GM06990 (cell line): Measurements from ENCODE around the gene ATF6.
A peak's percentile ranks its signal among the peaks of the same experiment; 100 is the strongest.

Experiments
- DNase-seq: peaks from one replicate; pipeline ENCODE4 v3.0.0-alpha.2; 2011; ENCODE audit not compliant: insufficient read length; ENCODE audit errors: extremely low read depth
- H3K27me3 ChIP-seq: replicated peaks from 2 replicates; pipeline ENCODE4 v1.6.0; 2011; ENCODE audit warnings: low read length; ENCODE audit not compliant: control insufficient read depth, insufficient read depth
- H3K36me3 ChIP-seq: 2 replicates; pipeline ENCODE4 v1.5.1; 2011; ENCODE audit warnings: low read length; ENCODE audit not compliant: control insufficient read depth, insufficient read depth
- H3K4me3 ChIP-seq: replicated peaks from 2 replicates; pipeline ENCODE4 v1.5.1; 2011; ENCODE audit warnings: low read depth, mild to moderate bottlenecking, control low read depth, low read length
- TF ChIP-seq, protein P1 (sequence below): IDR thresholded peaks from 2 replicates; pipeline ENCODE4 v1.5.1; 2011; ENCODE audit warnings: low read length, control low read depth, mild to moderate bottlenecking, inconsistent platforms; ENCODE audit not compliant: insufficient read depth, poor library complexity, severe bottlenecking

ATF6 gene

DNA sequence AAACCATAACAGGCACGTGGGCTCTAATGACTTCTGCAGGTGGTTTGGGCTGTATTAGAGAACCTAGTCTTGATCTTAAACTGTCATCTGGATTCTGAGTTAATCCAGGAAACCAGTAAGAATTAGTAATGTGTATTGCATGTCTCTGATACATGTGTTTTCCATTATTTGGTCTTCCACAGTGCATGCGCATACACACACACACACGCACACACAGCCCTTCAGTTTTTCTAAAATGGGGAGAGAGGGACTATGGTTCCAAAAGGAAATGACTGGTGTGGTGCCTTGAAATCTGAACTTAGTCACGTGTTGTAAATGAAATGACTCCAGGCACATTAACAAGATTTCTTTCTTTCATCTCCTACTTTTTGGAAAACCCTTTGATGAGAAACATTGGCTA, 190.0 kb downstream of the ATF6 start:
- Histone ChIP-seq H3K36me3 (peaks cover 4% of the 10 kb centered on the region), H3K27me3 (no peaks in the 10 kb centered on the region), H3K4me3 (no peak overlapping the region)
- DNase-seq, result no peak
- TF ChIP-seq, protein P1, sequence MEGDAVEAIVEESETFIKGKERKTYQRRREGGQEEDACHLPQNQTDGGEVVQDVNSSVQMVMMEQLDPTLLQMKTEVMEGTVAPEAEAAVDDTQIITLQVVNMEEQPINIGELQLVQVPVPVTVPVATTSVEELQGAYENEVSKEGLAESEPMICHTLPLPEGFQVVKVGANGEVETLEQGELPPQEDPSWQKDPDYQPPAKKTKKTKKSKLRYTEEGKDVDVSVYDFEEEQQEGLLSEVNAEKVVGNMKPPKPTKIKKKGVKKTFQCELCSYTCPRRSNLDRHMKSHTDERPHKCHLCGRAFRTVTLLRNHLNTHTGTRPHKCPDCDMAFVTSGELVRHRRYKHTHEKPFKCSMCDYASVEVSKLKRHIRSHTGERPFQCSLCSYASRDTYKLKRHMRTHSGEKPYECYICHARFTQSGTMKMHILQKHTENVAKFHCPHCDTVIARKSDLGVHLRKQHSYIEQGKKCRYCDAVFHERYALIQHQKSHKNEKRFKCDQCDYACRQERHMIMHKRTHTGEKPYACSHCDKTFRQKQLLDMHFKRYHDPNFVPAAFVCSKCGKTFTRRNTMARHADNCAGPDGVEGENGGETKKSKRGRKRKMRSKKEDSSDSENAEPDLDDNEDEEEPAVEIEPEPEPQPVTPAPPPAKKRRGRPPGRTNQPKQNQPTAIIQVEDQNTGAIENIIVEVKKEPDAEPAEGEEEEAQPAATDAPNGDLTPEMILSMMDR, result no peak

DNA sequence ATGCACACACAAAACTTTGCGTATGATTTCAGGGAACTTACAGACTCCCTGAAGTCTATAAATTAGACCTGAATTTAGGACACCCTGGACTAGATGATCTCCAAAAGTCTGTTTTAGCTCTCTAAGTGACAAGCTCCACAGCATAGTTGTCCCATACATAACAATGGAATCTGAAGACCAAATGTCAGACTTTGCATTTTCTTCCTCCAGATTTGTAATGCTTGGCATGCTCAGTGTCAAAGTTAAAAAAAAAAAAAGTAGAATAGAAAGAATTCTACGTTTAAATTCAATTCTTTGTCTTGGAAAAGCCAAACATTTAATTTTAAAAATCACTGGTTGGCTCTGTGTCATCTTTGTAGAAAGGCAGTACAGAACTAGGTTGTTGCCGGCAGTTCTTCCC, 190.8 kb downstream of the ATF6 start:
- TF ChIP-seq, protein P1, result no peak
- no peak for DNase-seq
- H3K36me3 ChIP-seq, result peaks cover 4% of the 10 kb centered on the region
- H3K27me3 ChIP-seq, result no peaks in the 10 kb centered on the region
- H3K4me3 ChIP-seq, result no peak overlapping the region

DNA sequence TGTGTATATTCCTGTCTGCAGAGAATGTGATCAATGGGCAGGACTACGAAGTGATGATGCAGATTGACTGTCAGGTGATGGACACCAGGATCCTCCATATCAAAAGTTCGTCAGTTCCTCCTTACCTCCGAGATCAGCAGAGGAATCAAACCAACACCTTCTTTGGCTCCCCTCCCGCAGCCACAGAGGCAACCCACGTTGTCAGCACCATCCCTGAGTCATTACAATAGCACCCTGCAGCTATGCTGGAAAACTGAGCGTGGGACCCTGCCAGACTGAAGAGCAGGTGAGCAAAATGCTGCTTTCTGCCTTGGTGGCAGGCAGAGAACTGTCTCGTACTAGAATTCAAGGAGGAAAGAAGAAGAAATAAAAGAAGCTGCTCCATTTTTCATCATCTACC, 192.3 kb downstream of the ATF6 start:
- H3K27me3 ChIP-seq, result no peaks in the 10 kb centered on the region
- DNase-seq, result no peak
- peaks cover 4% of the 10 kb centered on the region for H3K36me3 ChIP-seq
- TF ChIP-seq, protein P1, result no peak
- no peak overlapping the region for H3K4me3 ChIP-seq

DNA sequence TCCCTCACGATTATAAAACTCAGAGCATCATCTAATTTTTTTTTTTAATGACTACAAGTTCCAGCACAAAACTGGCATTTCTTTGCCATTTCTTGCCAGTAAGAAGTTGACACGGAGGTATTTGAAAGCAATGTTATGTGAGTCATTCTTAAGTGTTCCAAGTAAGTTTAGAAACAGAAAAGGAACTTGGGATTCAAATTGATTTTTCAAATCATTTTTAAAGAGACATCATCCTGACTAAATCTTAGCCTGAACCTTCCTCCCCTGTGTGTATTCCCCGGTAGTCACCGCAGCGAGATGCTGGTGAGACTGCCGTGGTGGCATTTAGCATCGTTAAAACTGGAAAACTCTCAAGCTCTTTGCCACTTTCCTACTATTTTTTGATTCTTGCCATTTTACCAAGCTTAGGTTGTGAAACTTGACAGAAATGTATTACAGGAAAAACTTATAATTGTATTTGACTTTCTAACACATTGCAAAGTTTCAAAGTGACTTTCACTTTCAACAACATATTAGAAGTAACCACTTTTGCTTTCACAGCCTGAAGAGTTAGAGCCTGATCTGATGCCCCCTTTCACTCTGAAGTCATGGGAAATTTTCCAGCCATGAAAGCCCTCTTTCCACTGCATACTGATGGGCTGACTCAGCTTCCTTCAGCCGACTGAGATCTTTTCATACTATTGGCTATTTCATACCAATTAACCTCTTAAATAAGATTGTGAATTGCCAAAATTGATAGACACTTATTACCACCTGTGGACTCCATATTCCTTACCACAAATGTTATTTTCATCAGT, 196.2 kb downstream of the ATF6 start:
- H3K4me3 ChIP-seq, result peak overlapping the region; percentile 49
- H3K27me3 ChIP-seq, result no peaks in the 10 kb centered on the region
- peak; percentile 44 for DNase-seq
- H3K36me3 ChIP-seq, result peaks cover 5% of the 10 kb centered on the region
- TF ChIP-seq, protein P1, result no peak

DNA sequence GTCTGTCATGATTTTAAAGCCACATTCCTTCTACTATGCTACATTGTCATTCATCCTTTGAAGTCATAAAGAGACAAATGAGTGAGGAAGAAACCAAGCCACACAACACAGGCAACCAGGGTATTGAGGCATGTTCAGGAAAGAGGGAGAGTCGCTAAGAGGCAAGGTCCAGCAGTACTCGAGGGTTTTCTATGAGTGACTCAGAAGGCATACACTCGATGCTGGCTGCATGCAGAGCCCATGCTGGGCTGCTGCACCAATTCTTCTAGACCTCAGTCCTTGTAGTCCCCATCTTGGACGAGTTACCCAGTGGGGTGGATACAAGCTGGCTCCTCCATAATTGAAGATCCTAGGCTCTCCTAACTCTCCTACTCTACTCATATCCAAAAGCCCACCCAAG, 199.9 kb downstream of the ATF6 start:
- H3K36me3 ChIP-seq, result peaks cover 2% of the 10 kb centered on the region
- H3K27me3 ChIP-seq, result no peaks in the 10 kb centered on the region
- no peak overlapping the region for H3K4me3 ChIP-seq
- DNase-seq, result no peak
- TF ChIP-seq, protein P1, result no peak
